Measurements from ENCODE around the gene TTC3. TPM values are rescaled to one million over a fixed set of nuclear protein-coding genes. Genes with fewer than 3 reads are reported as not detected.

Gene TTC3
- polyA plus RNA-seq, 1 donor from 2014 or later = 332 TPM

- no peaks in the 10 kb centered on the region for H3K36me3 ChIP-seq (ENCODE audit: insufficient read depth, low read length)
- no peak overlapping the region for H3K4me3 ChIP-seq (ENCODE audit: low read length)
- TF ChIP-seq TAF1 (IDR thresholded peaks at IDR 0.05; ENCODE audit: low read depth) (no peak), REST (IDR thresholded peaks at IDR 0.05; ENCODE audit: borderline replicate concordance) (no peak), MXI1 (conservative IDR thresholded peaks at IDR 0.05; ENCODE audit: poor library complexity, severe bottlenecking) (no peak), EZH2 (IDR thresholded peaks at IDR 0.05; ENCODE audit: borderline replicate concordance, insufficient read depth, low read length, poor library complexity, severe bottlenecking) (no peak), RAD21 (conservative IDR thresholded peaks at IDR 0.05) (no peak), EP300 (conservative IDR thresholded peaks at IDR 0.05; ENCODE audit: poor library complexity, severe bottlenecking) (no peak), CTCF (IDR thresholded peaks at IDR 0.05; ENCODE audit: poor library complexity, severe bottlenecking) (no peak), POLR2AphosphoS5 (IDR thresholded peaks at IDR 0.05) (no peak), SMC3 (conservative IDR thresholded peaks at IDR 0.05; ENCODE audit: poor library complexity) (no peak)
- no peak overlapping the region for H3K27ac ChIP-seq (ENCODE audit: low read length)
- H3K27me3 ChIP-seq (ENCODE audit: insufficient read depth, low read depth, low read length) = no peaks in the 10 kb centered on the region
- peaks cover 10% of the 10 kb centered on the region for H4K20me1 ChIP-seq (ENCODE audit: insufficient read depth)
- no peak overlapping the region for H3K9ac ChIP-seq (ENCODE audit: low read length)
- peaks cover 88% of the 10 kb centered on the region for H3K79me2 ChIP-seq (replicated peaks; ENCODE audit: insufficient read depth, low read length)
- no peaks in the 10 kb centered on the region for H3K9me2 ChIP-seq (ENCODE audit: insufficient read depth, low read length)
- H2AFZ ChIP-seq (ENCODE audit: low read depth, low read length) = no peak overlapping the region
- H3K4me2 ChIP-seq (ENCODE audit: low read length) = no peak overlapping the region
- no peaks in the 10 kb centered on the region for H3K9me3 ChIP-seq (ENCODE audit: low read length)
- H3F3A ChIP-seq (ENCODE audit: insufficient read depth, low read length, poor library complexity, severe bottlenecking) = peaks cover 15% of the 10 kb centered on the region
Observed at GRCh38 chr21:37077403-37077802, 4.3 kb downstream of the TTC3 start.

- no peaks in the 10 kb centered on the region for H3K9me3 ChIP-seq (ENCODE audit: low read length)
Observed at GRCh38 chr21:37079211-37079824, 6.3 kb downstream of the TTC3 start.

More at GRCh38 chr21:37079211-37079824, 6.3 kb downstream of the TTC3 start:
- no peak overlapping the region for H3K4me3 ChIP-seq (ENCODE audit: low read length)
- H4K20me1 ChIP-seq (ENCODE audit: insufficient read depth) = peaks cover 18% of the 10 kb centered on the region
- peaks cover 11% of the 10 kb centered on the region for H3F3A ChIP-seq (ENCODE audit: insufficient read depth, low read length, poor library complexity, severe bottlenecking)
- no peaks in the 10 kb centered on the region for H3K36me3 ChIP-seq (ENCODE audit: insufficient read depth, low read length)
- peaks cover 96% of the 10 kb centered on the region for H3K79me2 ChIP-seq (replicated peaks; ENCODE audit: insufficient read depth, low read length)
- no peaks in the 10 kb centered on the region for H3K9me2 ChIP-seq (ENCODE audit: insufficient read depth, low read length)
- H2AFZ ChIP-seq (ENCODE audit: low read depth, low read length) = no peak overlapping the region
- no peak for TF ChIP-seq EZH2 (IDR thresholded peaks at IDR 0.05; ENCODE audit: borderline replicate concordance, insufficient read depth, low read length, poor library complexity, severe bottlenecking)
- TF ChIP-seq CTCF (IDR thresholded peaks at IDR 0.05; ENCODE audit: poor library complexity, severe bottlenecking) = no peak
- no peak for TF ChIP-seq RAD21 (conservative IDR thresholded peaks at IDR 0.05)
- no peak for TF ChIP-seq POLR2AphosphoS5 (IDR thresholded peaks at IDR 0.05)
- TF ChIP-seq SMC3 (conservative IDR thresholded peaks at IDR 0.05; ENCODE audit: poor library complexity) = no peak
- no peak for TF ChIP-seq MXI1 (conservative IDR thresholded peaks at IDR 0.05; ENCODE audit: poor library complexity, severe bottlenecking)
- TF ChIP-seq EP300 (conservative IDR thresholded peaks at IDR 0.05; ENCODE audit: poor library complexity, severe bottlenecking) = no peak
- TF ChIP-seq REST (IDR thresholded peaks at IDR 0.05; ENCODE audit: borderline replicate concordance) = no peak
- TF ChIP-seq TAF1 (IDR thresholded peaks at IDR 0.05; ENCODE audit: low read depth) = no peak
- H3K27me3 ChIP-seq (ENCODE audit: insufficient read depth, low read depth, low read length) = no peaks in the 10 kb centered on the region
- no peak overlapping the region for H3K4me2 ChIP-seq (ENCODE audit: low read length)
- H3K9ac ChIP-seq (ENCODE audit: low read length) = no peak overlapping the region
- no peak overlapping the region for H3K27ac ChIP-seq (ENCODE audit: low read length)

Data from neural cell (in vitro differentiated cells).